GM12878 (cell line): Measurements from ENCODE around the gene AKT3. TPM values are rescaled to one million over a fixed set of nuclear protein-coding genes. Genes with fewer than 3 reads are reported as not detected.
A peak's percentile ranks its signal among the peaks of the same experiment; 100 is the strongest.

Source experiments
- ATAC-seq: fragments of 200-7000 bp; cut with Tn5 transposase; 3 replicates; pipeline ENCODE4 v1.9.1; 2020; ENCODE audit warnings: mild to moderate bottlenecking, moderate library complexity
- BruUV-seq: library from RNA; stranded (reverse); fragments of 400-500 nt; replicated peaks from 2 replicates; lab custom pipeline; 2021; lab: Mats Ljungman, UMichigan
- CTCF ChIA-PET: fragments of 300-600 bp; sonication (Branson Sonifier 250); formaldehyde crosslinking; extraction: SDS; loops from one replicate; lab custom pipeline; 2021; ENCODE audit warnings: inconsistent platforms; lab: Yijun Ruan, JAX
- POLR2A ChIA-PET: fragments of 350-600 bp; formaldehyde crosslinking; extraction: SDS; loops from one replicate; lab custom pipeline; 2021; ENCODE audit warnings: inconsistent platforms; lab: Charles Lee
- RAD21 ChIA-PET: fragments of 300-600 bp; sonication (Branson Sonifier 250); formaldehyde crosslinking; loops from one replicate; lab custom pipeline; 2023; ENCODE audit warnings: antibody characterized with exemption; ENCODE audit not compliant: unreplicated experiment; lab: Charles Lee
- SMC1A ChIA-PET: fragments of 300-600 bp; sonication (Branson Sonifier 250); formaldehyde crosslinking; loops from one replicate; lab custom pipeline; 2023; ENCODE audit not compliant: unreplicated experiment, uncharacterized antibody; lab: Charles Lee
- DNase-seq: peaks from one replicate; pipeline ENCODE4 v3.0.0-alpha.2; 2011; ENCODE audit warnings: low read depth, low spot score
- FAIRE-seq: peaks from 3 replicates; lab custom pipeline; 2011; peaks lifted over from hg19 to GRCh38; lab: Jason Lieb, UNC
- H2AFZ ChIP-seq: 2 replicates; pipeline ENCODE4 v1.6.0; 2011; ENCODE audit warnings: low read depth, low read length, control low read depth; ENCODE audit not compliant: control insufficient read depth
- H3K27ac ChIP-seq: 2 replicates; pipeline ENCODE4 v1.5.1; 2011; ENCODE audit warnings: control low read depth; ENCODE audit not compliant: control insufficient read depth, insufficient read depth
- H3K27me3 ChIP-seq, 2 experiments: replicated peaks in 1 of 2; 2 replicates each; pipeline versions ENCODE4 v1.6.0 to v1.6.1; 2011; ENCODE audit warnings: low read length in 1 of 2; ENCODE audit not compliant: control insufficient read depth in 2 of 2, insufficient read depth in 2 of 2
- H3K36me3 ChIP-seq, 2 experiments: 2 replicates each; pipeline ENCODE4 v1.5.1; 2011; ENCODE audit warnings: low read length in 1 of 2; ENCODE audit not compliant: control insufficient read depth in 2 of 2, insufficient read depth in 2 of 2
- H3K4me1 ChIP-seq: 2 replicates; pipeline ENCODE4 v1.6.1; 2011; ENCODE audit warnings: mild to moderate bottlenecking, low read length, moderate library complexity, mixed read lengths; ENCODE audit not compliant: control insufficient read depth, insufficient read depth
- H3K4me2 ChIP-seq: 2 replicates; pipeline ENCODE4 v1.6.0; 2011; ENCODE audit warnings: control low read depth; ENCODE audit not compliant: control insufficient read depth, insufficient read depth
- H3K4me3 ChIP-seq: fragments of 200-600 bp; sonication (generic); 2 replicates; pipeline ENCODE4 v1.5.1; 2016
- H3K79me2 ChIP-seq: 2 replicates; pipeline ENCODE4 v1.6.0; 2011; ENCODE audit warnings: low read length; ENCODE audit not compliant: control insufficient read depth, insufficient read depth
- H3K9ac ChIP-seq: 2 replicates; pipeline ENCODE4 v1.8.0; 2011; ENCODE audit warnings: low read length, control low read depth, mixed read lengths; ENCODE audit not compliant: control insufficient read depth, insufficient read depth
- H3K9me3 ChIP-seq: replicated peaks from 3 replicates; pipeline ENCODE4 v1.5.1; 2011; ENCODE audit warnings: mild to moderate bottlenecking, low read length; ENCODE audit not compliant: control insufficient read depth, insufficient read depth
- H4K20me1 ChIP-seq: 2 replicates; pipeline ENCODE4 v1.6.0; 2011; ENCODE audit not compliant: control insufficient read depth, insufficient read depth
- BHLHE40 ChIP-seq, 2 experiments: fragments of 450-650 bp in 1 of 2; IDR thresholded peaks; 2 replicates each; pipeline ENCODE4 v1.6.1; 2011 to 2017; ENCODE audit warnings: low read depth in 2 of 2, borderline replicate concordance in 1 of 2, improper control_type of control experiment in 1 of 2, low read length in 1 of 2, mild to moderate bottlenecking in 1 of 2
- EP300 ChIP-seq, 2 experiments: fragments of 150-350 bp in 1 of 2; IDR thresholded peaks; 2 replicates each; pipeline ENCODE4 v1.6.1; 2011 to 2012; ENCODE audit warnings: low read depth in 2 of 2, low read length in 2 of 2, borderline replicate concordance in 1 of 2, improper control_type of control experiment in 1 of 2, inconsistent platforms in 1 of 2; ENCODE audit not compliant: control insufficient read depth in 1 of 2
- JUND ChIP-seq: IDR thresholded peaks from 2 replicates; pipeline ENCODE4 v1.6.1; 2012; ENCODE audit warnings: low read depth, mild to moderate bottlenecking, low read length, improper control_type of control experiment, moderate library complexity
- NR2F1 ChIP-seq: fragments of 450-650 bp; conservative IDR thresholded peaks from 2 replicates; pipeline ENCODE4 v1.6.1; 2017; ENCODE audit warnings: mild to moderate bottlenecking
- PAX5 ChIP-seq: IDR thresholded peaks from 2 replicates; pipeline ENCODE4 v1.6.1; 2011; ENCODE audit warnings: low read depth, low read length, borderline replicate concordance
- POLR2AphosphoS2 ChIP-seq: IDR thresholded peaks from 2 replicates; pipeline ENCODE4 v1.6.1; 2011; ENCODE audit warnings: low read depth, mild to moderate bottlenecking, low read length, improper control_type of control experiment, moderate library complexity
- SMAD1 ChIP-seq: fragments of 450-650 bp; IDR thresholded peaks from 2 replicates; pipeline ENCODE4 v1.6.1; 2018; ENCODE audit warnings: mild to moderate bottlenecking, low read depth; ENCODE audit not compliant: partially characterized antibody
- SPI1 ChIP-seq: IDR thresholded peaks from 2 replicates; pipeline ENCODE4 v1.6.1; 2011; ENCODE audit warnings: low read depth, mild to moderate bottlenecking, low read length, moderate library complexity, borderline replicate concordance; ENCODE audit not compliant: insufficient read depth
- TAF1 ChIP-seq: IDR thresholded peaks from 2 replicates; pipeline ENCODE4 v1.6.1; 2011; ENCODE audit warnings: mild to moderate bottlenecking, low read depth, low read length, borderline replicate concordance
- YY1 ChIP-seq: IDR thresholded peaks from 2 replicates; pipeline ENCODE4 v1.6.1; 2011; ENCODE audit warnings: low read depth, mild to moderate bottlenecking, low read length
- in situ Hi-C: fragments of 300-500 bp; cut with MboI; formaldehyde crosslinking; loops from 9 replicates; pipeline ENCODE4 v1.14.3; 2018; ENCODE audit warnings: mixed read lengths
- intact Hi-C: fragments of 100-400 bp; cut with micrococcal nuclease; formaldehyde crosslinking; loops from one replicate; pipeline ENCODE4 v1.14.2; 2022; ENCODE audit not compliant: unreplicated experiment
- polyA plus RNA-seq, 11 experiments: library from polyadenylated mRNA; depleted of rRNA in 4 of 11; unstranded in 6 of 11; stranded (reverse) in 5 of 11; fragments of >200 nt; fragmentation: Nextera tagmentation in 4 of 11; fragmentation: Illumina TruSeq in 1 of 11; extraction: Ambion mirVana in 4 of 11; extraction: Trizol in 1 of 11; gene quantifications; 1 replicate in 1 of 11; 2 replicates in 10 of 11; pipeline versions ENCODE4 v1.2.1 to v1.2.3, GENCODE V29; 2011 to 2016; ENCODE audit warnings: inconsistent platforms in 2 of 11, missing spikeins in 2 of 11, low read depth in 1 of 11
- total RNA-seq, 4 experiments: library from RNA; depleted of rRNA in 3 of 4; stranded (reverse); fragments of >200 nt in 3 of 4; fragmentation: Illumina TruSeq in 1 of 4; extraction: Trizol in 1 of 4; gene quantifications; 2 replicates each; pipeline versions ENCODE4 v1.2.1 to v1.2.3, GENCODE V29; 2013 to 2021
- TF ChIP-seq, protein P1 (sequence below): IDR thresholded peaks from 2 replicates; pipeline ENCODE4 v1.6.1; 2012; ENCODE audit warnings: low read depth, low read length, improper control_type of control experiment

AKT3 gene
- total and polyA plus RNA-seq, 10 of the 15 experiments (the other 5 are each of a cell fraction or from before 2014, with no cell fraction given): 0.03 to 0.56 (median 0.19) TPM

DNA sequence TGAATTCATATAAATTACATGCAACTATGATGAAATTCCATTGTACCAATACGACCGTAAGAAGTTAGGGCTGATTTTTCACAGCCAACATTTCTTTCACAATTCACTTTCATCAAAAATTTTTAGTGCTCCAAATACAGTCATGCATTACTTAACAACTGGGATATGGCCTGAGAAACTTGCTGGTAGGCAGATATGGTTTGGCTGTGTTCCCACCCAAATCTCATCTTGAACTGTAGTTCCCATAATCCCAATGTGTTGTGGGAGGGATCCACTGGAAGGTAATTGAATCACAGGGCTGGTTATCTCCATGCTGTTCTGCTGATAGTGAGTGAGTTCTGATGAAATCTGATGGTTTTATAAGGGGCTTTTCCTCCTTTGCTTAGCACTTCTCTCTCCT, 244.4 kb downstream of the AKT3 start (continued):
- TF ChIP-seq EP300 (IDR thresholded peaks at IDR 0.05; ENCODE audit: borderline replicate concordance in 1 of 2, control insufficient read depth in 1 of 2, low read depth in 2 of 2, low read length in 2 of 2) (no peak), POLR2AphosphoS2 (no peak), NR2F1 (no peak), JUND (no peak), SPI1 (no peak), YY1 (no peak), SMAD1 (no peak), TAF1 (no peak)
- TF ChIP-seq, protein P1, sequence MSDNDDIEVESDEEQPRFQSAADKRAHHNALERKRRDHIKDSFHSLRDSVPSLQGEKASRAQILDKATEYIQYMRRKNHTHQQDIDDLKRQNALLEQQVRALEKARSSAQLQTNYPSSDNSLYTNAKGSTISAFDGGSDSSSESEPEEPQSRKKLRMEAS: no peak

DNA sequence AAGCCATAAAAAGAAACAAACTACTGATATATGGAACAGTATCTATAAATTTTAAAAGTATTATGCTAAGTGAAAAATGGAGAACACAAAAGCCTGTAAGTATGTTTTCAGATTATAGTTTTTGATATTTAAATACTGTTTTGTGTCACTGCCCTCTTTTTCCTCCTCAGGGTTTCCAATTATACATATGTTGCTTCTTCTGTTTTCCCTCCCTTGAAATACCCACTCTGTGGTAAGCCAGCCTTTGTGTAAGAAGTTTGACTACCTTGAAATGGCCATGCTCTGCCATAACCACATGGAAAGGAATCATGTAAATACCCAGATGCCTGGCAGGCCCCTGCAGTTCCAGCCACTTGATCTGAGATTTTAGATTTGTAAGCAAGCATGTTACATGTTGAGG, 248.3 kb downstream of the AKT3 start:
- no peak for ATAC-seq
- Histone ChIP-seq H3K4me2 (no peak overlapping the region), H3K4me1 (peaks cover 9% of the 10 kb centered on the region; the same call in 1 of the 2 replicates), H3K36me3 (no peaks in the 10 kb centered on the region), H3K27me3 (no peaks in the 10 kb centered on the region; a peak in 1 of 4 replicates), H2AFZ (no peak overlapping the region), H3K4me3 (no peak overlapping the region), H3K9me3 (peaks cover 3% of the 10 kb centered on the region), H3K27ac (no peak overlapping the region), H4K20me1 (no peaks in the 10 kb centered on the region), H3K79me2 (no peaks in the 10 kb centered on the region), H3K9ac (no peak overlapping the region)
- RAD21 ChIA-PET: no interaction called here
- POLR2A ChIA-PET: no interaction called here
- CTCF ChIA-PET: no interaction called here
- FAIRE-seq: peak; percentile 47
- no TSS peak for BruUV-seq
- TF ChIP-seq BHLHE40 (IDR thresholded peaks at IDR 0.05; ENCODE audit: borderline replicate concordance in 1 of 2, low read depth in 2 of 2, low read length in 1 of 2) (no peak), PAX5 (no peak)
- SMC1A ChIA-PET: interaction anchor here (1.1 kb wide), 1 partner anchor 11 kb away, joined by 5 read pairs; no protein-coding TSS in a partner anchor
- no peak for DNase-seq
- in situ Hi-C loops (no loop called here), intact Hi-C loops (no loop called here)
